A172 (cell line): ENCODE measurements around the gene SALL2. TPM values are rescaled to one million over a fixed set of nuclear protein-coding genes. Genes with fewer than 3 reads are reported as not detected.

ENCODE experiments used
- DNase-seq: peaks from one replicate; pipeline ENCODE4 v3.0.0-alpha.2; 2015; ENCODE audit warnings: low spot score
- total RNA-seq: library from RNA; depleted of rRNA; stranded (reverse); fragments of >200 nt; shearing (Covaris generic); gene quantifications from 2 replicates; pipeline ENCODE4 v1.2.3, GENCODE V29; 2014

The SALL2 gene
- total RNA-seq, 1 experiment from 2014 or later: 2.9 TPM

DNA sequence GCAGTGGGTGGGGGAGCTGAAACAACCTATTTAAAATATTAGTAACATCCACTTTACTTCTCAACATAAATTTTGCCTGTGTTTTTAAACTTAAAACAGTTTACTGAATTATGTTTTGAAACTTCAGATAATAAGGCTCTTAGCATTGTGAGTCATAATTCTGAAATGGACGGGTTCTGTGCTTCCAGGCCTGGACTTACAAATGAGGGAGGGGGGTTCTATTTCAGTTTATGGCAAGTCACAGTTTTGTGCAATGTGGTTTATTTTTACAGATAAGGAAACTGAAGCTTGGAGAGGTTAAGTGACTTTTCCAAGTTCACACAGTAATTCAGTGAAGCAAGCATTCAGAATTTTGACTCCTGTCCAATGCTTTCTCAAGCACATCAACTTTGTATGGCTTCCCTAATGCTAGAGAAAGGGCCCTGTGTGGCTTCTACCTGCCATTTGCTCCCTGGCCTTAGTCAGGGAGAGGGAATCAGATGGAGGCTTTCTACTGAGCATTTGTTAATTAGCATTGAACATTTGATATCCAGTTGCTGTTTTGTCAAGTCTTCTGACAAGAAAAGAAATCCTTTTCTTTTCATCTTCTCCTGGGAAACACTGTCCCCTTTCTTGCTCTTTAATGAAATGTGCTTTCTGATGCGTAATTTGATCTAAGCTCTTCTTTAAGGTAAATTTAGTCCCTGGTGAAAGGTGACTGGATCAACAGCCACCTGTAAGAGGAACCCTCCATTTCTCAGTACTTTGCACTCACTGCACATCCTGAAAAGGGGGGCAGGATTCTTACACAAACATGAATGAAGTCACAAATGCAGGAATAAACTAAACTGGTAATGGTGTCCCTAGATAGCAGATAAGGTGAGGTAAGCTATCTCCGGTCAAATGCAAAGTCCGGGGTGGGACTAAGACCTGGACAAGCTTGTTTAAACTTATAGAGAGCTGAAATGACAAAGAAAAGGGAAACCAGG lies 2.5 kb upstream of the SALL2 start:
- no peak for DNase-seq

DNA sequence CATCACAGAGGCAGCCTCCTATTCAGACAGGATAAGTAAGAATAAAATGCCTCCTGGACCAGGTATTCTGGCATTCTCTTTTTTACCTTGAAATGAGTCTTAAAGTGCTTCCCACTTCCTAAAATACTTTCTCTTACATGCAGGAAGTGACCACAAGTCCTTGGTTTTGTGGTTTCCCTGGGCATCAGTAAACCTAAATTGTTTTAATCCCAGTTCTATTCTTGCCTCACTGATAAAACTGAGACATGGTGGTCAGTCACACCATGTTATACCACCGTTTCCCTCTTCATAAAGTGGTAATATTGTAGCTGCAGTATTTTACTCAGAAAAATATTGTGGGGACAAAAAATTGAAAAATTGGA lies 1.2 kb upstream of the SALL2 start:
- DNase-seq: no peak

DNA sequence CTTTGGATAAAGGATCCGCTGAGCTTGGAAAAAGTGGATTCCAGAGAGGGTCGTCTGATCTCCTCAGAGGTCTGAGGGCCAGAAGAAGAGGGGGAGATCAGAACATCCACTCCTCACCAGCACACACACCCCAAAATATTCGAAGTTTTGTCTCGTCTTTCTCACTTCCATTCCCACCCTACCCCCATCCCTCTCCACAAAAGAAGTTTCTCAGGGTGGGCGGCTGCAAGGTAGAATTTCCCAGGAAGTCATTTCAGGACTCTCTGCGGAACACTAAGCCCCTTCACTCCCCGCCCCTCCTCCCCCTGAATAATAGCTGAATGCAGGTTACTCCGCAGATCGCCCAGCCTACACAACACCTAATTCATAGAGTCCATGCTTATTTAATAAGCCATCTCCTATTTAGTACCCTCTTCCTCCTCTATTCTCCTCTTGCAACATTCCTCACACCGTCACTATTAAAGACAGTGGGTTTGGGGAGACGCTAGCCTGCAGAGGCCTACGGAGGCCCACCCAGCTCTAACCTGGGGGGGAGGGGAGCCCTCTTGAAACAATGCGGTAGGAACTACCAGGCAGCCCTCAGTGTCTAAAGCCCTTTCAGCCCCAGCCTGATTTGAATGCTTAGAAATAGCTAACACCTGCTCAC lies 649 bp upstream of the SALL2 start:
- no peak for DNase-seq

DNA sequence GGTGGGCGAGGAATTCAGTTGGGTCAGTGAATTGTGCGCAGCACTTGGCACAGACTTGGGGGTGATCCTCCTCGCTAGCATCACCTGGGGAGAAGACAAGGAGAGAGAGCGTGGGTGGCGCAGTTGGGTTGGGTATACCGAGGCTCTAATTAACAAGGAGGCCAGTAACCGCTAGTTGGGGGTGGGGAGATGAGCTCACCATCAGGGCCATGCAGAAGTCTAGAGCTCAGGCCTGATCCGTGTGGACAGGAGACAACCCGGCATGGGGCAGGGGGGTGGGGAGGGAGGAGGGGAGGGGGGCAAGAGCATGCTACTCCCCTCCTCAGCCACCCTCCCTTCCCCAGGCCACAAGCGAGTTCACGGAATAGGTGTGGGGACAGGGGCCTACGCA lies 580 bp downstream of the SALL2 start:
- DNase-seq: no peak

DNA sequence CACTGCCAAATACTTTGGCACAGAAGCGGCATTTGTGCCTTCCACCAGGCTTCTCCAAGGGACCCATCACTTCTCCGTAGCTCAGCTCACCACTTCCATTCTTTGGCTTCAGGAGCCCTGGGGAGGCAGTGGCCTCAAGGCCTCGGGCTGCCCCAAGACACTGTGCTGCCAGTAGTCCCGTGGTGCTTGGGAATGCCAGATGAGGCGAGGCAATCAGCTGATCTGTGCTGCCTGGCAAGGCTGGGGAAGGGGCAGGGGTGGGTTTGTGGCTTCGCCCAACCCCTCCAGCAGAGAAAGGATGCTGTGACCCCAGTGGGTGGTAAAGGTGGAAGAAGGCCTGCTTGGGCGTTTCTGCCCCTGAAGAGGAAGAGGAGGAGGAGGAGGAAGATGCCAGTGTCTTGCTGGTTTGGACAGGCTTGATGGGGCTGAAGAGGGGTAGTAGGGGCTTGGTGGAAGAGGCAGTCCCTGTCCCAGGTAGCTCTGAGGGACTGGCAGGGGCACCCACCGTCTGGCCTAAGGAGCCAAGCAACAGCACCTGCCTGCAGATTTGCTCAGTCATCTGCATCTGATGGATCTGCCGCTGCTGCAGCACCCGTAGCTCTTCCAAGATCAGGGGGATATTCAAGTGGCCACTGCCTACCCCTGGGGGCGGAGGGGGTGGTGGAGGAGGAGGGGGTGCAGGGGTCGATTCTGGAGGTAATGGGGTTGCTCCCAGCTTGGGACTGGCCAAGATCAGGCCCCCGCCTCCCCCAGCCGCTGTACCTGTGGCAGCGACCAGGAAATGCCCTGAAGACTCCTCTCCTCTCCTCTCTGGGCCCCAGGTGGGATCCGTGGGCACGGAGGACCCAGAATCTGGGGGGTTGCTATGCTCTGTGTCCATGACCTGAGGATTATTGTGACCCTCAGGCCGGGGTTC lies 1.3 kb downstream of the SALL2 start:
- no peak for DNase-seq

DNA sequence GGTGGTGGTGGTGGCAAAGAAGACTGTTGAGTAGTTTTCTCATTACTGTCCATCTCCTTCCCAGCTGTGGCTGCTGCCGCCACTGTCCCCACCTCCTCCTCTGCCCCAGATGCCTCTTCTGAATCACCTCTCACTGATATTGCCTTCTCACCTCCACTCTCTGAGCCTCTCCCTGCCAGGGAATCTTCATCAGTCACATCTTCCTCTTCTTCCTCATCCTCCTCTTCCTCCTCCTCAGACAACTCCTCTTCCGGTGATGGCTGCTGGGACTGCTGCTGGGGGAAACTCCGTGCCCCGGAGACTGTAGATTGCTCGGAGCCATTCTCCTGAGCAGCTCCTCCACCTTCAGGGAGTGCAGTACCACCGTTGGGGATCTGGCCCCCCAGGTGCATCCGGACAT lies 2.9 kb downstream of the SALL2 start:
- no peak for DNase-seq

DNA sequence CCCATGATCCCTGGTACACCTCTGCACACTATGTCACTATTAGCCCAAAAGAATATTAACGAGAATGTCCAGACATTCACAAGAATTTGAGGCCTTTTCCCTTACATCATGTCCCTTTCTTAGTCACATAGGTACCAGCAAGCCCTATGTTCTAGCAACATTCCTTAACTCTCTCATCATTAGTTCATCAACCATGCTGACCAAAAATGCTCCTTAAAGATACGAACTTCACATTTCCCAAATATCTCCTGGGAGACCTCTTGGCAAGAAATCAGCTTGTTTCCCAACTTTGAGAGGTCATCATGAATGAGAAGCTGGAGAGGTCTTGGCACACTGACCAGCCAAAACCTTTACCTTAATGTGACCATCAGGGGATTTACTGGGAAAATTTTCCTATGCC lies 4.6 kb downstream of the SALL2 start:
- DNase-seq: peak; percentile 8

DNA sequence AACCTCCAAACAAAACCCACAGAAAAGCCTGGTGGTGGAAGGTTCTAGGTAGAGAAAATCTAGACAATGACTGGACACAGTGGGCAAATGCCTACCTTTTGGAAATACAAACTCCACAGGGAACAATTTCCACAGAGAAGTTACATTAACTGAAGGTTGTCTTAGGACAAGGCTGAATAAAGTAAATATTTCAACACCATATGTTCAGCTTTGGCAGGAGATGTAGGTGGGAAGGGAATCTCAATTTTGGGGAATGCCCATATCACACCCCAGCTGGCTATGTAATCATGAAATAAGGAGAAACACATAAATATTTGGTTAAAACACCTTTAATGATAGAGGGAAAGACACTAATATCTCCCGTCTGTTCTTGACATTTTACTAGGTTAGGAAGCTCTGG lies 5.4 kb downstream of the SALL2 start:
- no peak for DNase-seq

DNA sequence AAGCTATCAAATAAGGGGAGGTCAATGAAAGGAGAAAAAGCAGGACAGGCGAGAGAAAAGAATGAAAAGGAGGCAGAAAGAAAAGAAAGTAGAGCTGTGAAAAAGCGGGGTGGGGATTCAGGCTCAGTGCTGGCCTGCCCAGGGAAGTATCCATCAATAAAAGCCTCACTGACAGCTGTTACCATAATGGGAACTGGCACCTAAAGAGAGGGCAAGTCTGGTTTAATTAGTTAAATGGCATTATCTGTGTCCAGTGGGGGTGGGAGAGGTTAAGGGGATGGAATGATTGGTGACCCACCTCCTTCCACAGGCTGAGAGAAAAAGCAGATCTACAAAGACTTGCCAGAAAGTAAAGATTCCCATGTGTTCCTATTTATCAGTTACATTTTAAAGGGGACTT lies 7.4 kb downstream of the SALL2 start:
- no peak for DNase-seq

DNA sequence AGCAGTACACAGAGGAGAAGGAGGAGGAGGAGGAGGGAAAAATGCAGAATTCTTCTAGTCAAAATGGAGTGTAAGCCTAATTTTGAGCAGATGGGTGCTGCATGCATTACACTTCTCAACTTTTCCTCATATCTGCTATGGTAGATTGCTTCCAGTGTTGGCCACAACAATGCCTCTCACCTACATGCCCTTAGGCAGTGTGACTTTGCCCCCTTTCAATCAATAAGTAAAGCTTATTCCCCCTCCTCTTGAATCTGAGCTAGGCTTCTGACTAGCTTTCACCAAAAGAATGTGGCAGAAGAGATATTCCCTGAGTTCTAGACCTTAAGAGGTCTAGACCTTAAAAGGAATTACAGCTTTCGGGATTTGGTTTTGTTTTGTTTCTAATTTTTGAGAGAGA lies 11.8 kb downstream of the SALL2 start:
- DNase-seq: no peak

DNA sequence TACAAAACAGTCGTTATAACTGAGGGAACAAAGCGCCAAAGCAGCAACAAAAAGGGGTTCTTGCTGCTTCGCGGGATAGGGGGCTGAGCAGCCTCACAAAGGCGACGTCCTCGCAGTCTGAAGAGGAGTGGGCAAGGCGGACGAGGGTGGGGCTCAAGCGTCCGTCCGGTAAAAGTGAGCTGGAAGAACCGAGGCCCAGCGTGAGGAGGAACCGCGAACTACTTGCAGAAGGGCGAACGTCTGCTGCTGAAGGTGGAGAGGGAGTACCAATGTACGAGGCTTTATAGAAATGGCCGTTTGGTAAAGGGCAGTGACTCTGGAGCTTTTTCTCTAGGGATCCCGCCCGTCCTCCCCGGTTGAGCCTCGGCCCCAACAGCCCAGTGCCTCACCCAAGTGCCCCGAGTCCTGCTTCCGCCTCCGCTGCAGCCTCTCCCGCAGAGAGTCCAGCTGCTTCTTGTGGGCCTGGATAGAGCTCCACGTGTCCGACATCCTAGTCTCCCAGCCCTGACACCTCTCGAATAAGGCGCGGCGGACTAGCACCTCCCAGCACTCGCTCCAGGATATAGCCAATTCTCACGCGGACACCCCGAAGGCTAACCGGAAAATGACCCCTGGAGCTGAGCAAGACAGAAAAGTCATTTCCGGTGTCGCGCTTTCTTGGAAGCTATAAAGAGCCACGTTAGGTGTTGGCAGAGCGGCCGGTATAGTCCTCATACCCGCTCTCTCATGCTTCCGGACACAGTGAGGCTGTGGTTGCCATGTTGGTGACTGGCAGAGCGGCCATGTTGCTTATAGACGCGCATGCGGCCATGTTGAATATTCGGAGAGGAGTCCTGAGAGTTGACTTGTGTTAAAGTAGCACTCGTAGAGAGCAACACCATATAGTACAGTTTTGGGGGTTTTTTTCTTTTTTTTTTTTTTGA lies 15.2 kb downstream of the SALL2 start, which contains the start of gene METTL3:
Gene METTL3 (minus strand): TSS at position 606 of the 923 bp plus-strand sequence. CDS start 117 bp downstream, at position 489.
- DNase-seq: peak; percentile 97

DNA sequence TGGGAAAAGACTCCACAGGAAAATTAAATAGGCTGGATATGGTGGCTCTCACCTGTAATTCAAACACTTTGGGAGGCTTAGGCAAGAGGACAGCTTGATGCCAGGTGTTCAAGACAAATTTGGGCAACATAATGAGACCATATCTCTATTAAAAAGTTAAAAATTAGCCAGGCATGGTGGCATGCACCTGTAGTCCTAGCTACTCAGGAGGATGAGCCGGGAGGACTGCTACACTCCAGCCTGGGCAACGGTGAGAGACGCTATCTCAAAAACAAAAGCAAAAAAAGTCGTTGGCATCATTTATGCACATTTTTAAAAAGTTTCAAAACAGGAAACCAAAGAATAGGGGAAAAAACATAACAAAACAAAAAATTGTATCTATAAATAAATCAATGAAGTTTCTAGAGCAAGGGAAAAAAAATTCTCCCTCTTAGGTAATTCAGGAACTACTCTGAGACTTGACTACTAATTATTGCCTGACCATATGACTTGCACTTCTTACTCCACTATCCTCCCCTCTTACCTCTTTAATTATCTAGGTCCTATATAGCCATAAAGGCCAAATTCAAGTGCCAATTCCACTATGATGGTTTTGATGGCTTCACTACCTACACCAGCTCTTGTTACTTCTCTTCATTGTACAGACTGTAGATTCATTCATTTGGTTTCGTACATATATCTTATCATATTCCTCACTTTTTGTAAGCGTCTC lies 16.6 kb downstream of the SALL2 start:
- no peak for DNase-seq

DNA sequence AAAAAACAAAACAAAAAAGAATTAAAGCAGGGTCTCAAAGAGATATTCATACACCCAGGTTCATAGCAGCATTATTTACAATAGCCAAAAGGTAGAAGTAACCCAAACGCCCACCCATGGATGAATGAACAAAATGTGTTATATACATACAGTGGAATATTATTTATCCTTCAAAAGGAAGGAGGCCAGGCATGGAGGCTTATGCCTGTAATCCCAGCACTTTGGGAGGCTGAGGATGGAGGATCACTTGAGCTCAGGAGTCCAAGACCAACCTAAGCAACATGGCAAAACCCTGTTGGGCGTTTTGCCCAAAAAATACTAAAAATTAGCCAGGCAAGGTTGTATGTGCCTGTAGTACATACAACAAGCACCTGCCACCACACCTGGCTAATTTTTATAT lies 19.6 kb downstream of the SALL2 start:
- no peak for DNase-seq

DNA sequence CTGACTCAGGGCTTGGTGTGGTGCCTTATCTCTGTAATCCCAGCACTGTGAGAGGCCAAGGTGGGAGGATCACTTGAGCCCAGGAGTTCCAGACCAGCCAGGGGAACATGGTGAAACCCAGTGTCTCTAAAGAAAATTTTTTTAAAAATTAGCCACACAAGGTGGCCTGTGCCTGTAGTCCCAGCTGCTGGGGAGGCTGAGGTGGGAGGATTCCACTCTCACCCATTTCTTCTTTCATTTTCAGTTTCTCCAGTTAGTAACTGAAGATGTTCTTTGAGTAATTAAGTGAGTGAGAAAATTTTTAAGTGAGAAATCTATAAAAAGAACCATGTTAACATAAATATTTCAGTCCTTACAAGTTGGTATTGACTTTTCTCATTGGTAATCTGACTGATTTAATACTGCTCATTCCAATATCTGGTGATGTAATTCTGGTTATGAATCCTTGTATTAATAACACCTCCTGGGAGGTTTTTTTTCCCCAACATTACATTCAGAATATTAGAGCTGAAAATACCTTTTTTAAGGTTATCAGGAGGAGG lies 21.1 kb downstream of the SALL2 start:
- no peak for DNase-seq

DNA sequence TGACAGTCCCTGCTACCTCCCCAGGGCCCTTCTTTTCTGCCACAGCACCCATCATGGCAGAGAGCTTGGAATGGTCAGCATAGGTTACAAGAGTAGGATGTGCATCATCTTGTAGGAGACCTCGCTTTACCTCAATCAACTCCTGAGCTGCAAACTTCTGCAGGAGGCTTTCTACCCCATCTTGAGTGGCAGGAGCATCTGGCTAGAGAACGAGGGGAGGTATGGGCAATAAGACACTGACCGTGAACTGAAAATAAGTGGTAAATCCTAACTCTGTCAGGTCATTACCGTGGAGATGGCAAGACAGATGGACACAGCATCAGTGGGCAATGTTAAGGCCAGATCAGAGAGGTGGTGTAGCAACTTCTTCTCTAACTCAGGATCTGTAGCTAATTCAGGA lies 22.8 kb downstream of the SALL2 start:
- DNase-seq: no peak

DNA sequence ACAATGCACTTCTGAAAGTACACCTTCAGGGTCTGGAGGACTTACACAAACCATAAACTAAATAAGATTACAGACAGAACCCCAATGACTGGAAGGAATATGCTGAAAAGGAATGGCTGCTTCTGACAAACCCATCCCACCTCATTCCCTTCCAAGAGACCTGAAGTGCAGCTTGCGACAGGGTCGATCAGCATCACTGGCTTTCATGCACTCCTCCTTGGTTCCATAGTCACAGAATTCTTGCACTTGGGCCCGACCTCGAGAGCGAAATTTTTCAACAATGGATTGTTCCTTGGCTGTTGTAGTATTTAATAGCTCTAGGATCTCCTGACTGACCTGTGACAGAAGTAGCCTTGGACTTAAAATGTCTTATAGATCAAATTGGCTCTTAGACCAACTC lies 24.6 kb downstream of the SALL2 start:
- DNase-seq: no peak

DNA sequence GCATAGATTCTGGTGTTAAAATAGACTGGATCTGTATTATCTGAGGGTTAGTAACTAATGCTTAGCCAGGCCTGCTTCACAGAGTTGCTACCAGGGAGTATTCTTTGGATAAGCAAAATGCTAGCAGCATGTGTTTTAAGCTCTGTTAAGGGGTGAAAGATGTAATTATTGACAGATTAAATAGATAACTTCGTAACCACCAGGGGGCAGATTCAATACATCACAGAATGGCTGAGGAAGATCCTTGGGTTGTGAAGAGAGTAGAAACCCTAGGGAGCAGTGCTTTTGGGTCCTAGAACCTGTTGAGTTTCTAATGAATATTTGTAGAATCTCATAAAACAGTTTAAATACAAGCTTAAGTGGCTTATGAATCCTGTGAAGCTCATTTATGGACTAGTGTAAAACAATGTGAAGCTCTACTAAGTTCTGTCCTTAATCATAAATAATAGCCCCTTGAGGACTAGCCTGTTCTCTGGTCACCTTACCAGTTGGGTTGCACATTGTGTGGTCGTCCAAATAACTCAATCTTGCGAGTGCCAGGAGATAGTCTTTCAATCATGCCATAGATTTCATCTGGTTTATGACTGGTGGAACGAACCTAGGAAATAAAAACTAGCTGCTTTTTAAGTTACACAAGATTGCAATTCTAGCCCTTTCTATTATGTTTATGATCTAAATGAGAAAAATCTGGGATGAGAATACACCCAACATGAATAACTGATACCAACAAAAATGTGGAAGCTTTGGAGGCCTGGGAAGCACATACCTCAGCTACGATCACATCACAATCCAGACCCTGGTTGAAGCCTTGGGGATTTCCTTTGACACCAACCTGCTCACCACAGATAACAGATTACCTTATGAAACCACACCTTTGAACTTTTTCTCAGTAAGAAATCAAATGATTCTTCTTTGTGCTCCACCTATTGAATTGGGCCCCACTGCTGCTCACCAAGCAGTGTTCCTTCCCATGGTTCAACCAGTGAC lies 27.3 kb downstream of the SALL2 start:
- DNase-seq: no peak

DNA sequence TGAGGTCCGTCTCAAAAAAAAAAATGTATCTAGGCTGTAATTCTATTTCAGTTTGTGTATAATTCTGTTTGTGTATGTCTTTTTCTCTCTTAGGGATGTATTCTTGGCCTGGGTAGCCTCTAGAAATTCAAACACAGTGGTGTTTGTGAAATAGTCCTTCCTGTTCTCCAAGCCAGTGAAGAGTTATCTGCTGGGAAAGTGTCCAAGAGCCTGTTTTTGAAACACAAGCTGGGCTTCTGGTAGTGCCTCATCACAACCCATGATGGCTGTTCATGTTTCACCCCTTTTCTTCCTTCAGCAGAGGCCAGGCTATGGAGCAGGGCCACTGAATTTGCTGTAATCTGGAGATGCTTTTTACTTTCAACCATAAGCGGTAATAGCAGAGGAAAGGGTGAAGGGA lies 29.7 kb downstream of the SALL2 start:
- DNase-seq: no peak
